GM23338 (cell line): ENCODE measurements around the gene ADCY1.

Experiments used
- EZH2 ChIP-seq: fragments of 200-600 bp; sonication (generic); IDR thresholded peaks from one replicate; pipeline ENCODE4 v1.8.0; 2017; ENCODE audit warnings: antibody characterized with exemption, mild to moderate bottlenecking, low read depth; ENCODE audit not compliant: unreplicated experiment
- TF ChIP-seq, protein P1 (sequence below), 2 experiments: fragments of 200-600 bp in 1 of 2; sonication (generic) in 1 of 2; conservative IDR thresholded peaks; 2 replicates each; pipeline versions ENCODE4 v1.5.1 to v1.6.1; 2016 to 2017; ENCODE audit warnings: antibody characterized with exemption in 2 of 2, low read depth in 2 of 2, mild to moderate bottlenecking in 2 of 2, moderate library complexity in 1 of 2

DNA sequence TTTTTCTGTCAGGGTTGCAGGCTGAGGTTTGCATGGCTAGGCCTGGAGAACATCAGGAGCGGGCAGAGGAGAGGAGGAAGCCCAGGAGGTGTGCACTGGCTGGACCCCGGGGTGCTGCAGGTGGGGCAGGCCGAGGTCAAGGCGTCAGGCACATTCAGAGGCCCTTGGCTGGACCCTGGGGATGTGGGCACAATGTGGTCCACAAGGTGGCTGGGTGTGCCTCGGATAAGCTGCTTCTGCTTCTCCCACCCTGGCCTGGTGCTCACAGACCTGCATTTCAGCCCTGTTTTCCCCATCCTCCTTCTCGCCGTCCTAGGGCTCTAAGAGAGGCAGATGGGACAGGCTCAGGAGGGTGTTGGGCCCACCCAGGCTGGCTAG, 108.2 kb downstream of the ADCY1 start:
- TF ChIP-seq, protein P1, sequence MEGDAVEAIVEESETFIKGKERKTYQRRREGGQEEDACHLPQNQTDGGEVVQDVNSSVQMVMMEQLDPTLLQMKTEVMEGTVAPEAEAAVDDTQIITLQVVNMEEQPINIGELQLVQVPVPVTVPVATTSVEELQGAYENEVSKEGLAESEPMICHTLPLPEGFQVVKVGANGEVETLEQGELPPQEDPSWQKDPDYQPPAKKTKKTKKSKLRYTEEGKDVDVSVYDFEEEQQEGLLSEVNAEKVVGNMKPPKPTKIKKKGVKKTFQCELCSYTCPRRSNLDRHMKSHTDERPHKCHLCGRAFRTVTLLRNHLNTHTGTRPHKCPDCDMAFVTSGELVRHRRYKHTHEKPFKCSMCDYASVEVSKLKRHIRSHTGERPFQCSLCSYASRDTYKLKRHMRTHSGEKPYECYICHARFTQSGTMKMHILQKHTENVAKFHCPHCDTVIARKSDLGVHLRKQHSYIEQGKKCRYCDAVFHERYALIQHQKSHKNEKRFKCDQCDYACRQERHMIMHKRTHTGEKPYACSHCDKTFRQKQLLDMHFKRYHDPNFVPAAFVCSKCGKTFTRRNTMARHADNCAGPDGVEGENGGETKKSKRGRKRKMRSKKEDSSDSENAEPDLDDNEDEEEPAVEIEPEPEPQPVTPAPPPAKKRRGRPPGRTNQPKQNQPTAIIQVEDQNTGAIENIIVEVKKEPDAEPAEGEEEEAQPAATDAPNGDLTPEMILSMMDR (conservative IDR thresholded peaks at IDR 0.05; ENCODE audit: low read depth in 2 of 2), result no peak
- no peak for TF ChIP-seq EZH2
